Skeletal muscle satellite cell (primary cell): ENCODE data around the gene RXFP2.

Experiments used
- H3K27me3 ChIP-seq: 2 replicates; pipeline ENCODE4 v1.7.0; 2013; ENCODE audit warnings: low read length; ENCODE audit not compliant: control insufficient read depth, insufficient read depth
- H3K36me3 ChIP-seq: 2 replicates; pipeline ENCODE4 v1.7.0; 2013; ENCODE audit warnings: mild to moderate bottlenecking, control low read depth, low read length; ENCODE audit not compliant: insufficient read depth
- H3K4me1 ChIP-seq: 2 replicates; pipeline ENCODE4 v1.7.0; 2013; ENCODE audit warnings: low read length; ENCODE audit not compliant: control insufficient read depth, insufficient read depth
- H3K4me2 ChIP-seq: 2 replicates; pipeline ENCODE4 v1.7.0; 2013; ENCODE audit warnings: mild to moderate bottlenecking, low read length
- H3K4me3 ChIP-seq: 2 replicates; pipeline ENCODE4 v1.7.0; 2013; ENCODE audit warnings: low read length
- H3K9ac ChIP-seq: 2 replicates; pipeline ENCODE4 v1.7.0; 2013; ENCODE audit warnings: mild to moderate bottlenecking, low read depth, low read length, moderate library complexity
- H3K9me3 ChIP-seq: replicated peaks from 2 replicates; pipeline ENCODE4 v1.7.0; 2013; ENCODE audit warnings: mild to moderate bottlenecking, control low read depth, low read length

RXFP2 gene

GRCh38 chr13:31797154-31797775, 57.9 kb downstream of the RXFP2 start:
- H3K27me3 ChIP-seq = no peaks in the 10 kb centered on the region
- H3K36me3 ChIP-seq = no peaks in the 10 kb centered on the region
- H3K4me1 ChIP-seq = peaks cover 30% of the 10 kb centered on the region
- no peak overlapping the region for H3K4me2 ChIP-seq
- H3K9me3 ChIP-seq = no peaks in the 10 kb centered on the region
- H3K9ac ChIP-seq = peak overlapping the region; percentile 20
- H3K4me3 ChIP-seq = no peak overlapping the region

GRCh38 chr13:31798189-31798588, 58.9 kb downstream of the RXFP2 start:
- no peaks in the 10 kb centered on the region for H3K9me3 ChIP-seq
- peaks cover 22% of the 10 kb centered on the region for H3K4me1 ChIP-seq
- no peak overlapping the region for H3K4me2 ChIP-seq
- H3K27me3 ChIP-seq = no peaks in the 10 kb centered on the region
- no peak overlapping the region for H3K9ac ChIP-seq
- no peak overlapping the region for H3K4me3 ChIP-seq
- no peaks in the 10 kb centered on the region for H3K36me3 ChIP-seq

GRCh38 chr13:31801088-31801487, 61.8 kb downstream of the RXFP2 start:
- Histone ChIP-seq H3K4me2 (no peak overlapping the region), H3K4me1 (peaks cover 2% of the 10 kb centered on the region), H3K4me3 (no peak overlapping the region)

GRCh38 chr13:31803311-31803710, 64.0 kb downstream of the RXFP2 start:
- Histone ChIP-seq H3K4me3 (no peak overlapping the region), H3K4me1 (no peaks in the 10 kb centered on the region), H3K4me2 (no peak overlapping the region), H3K36me3 (no peaks in the 10 kb centered on the region), H3K9me3 (no peaks in the 10 kb centered on the region), H3K27me3 (no peaks in the 10 kb centered on the region), H3K9ac (no peak overlapping the region)

More at GRCh38 chr13:31801088-31801487, 61.8 kb downstream of the RXFP2 start:
- Histone ChIP-seq H3K36me3 (no peaks in the 10 kb centered on the region), H3K9ac (no peak overlapping the region), H3K27me3 (no peaks in the 10 kb centered on the region), H3K9me3 (no peaks in the 10 kb centered on the region)

- Histone ChIP-seq H3K4me2 (no peak overlapping the region), H3K4me1 (no peaks in the 10 kb centered on the region), H3K9me3 (no peaks in the 10 kb centered on the region), H3K4me3 (no peak overlapping the region), H3K27me3 (no peaks in the 10 kb centered on the region), H3K36me3 (no peaks in the 10 kb centered on the region), H3K9ac (no peak overlapping the region)
These were observed 66.5 kb downstream of the RXFP2 start for GRCh38 chr13:31805841-31806240.

GRCh38 chr13:31807090-31807541, 67.8 kb downstream of the RXFP2 start:
- no peaks in the 10 kb centered on the region for H3K27me3 ChIP-seq
- no peak overlapping the region for H3K4me3 ChIP-seq
- H3K4me2 ChIP-seq = no peak overlapping the region
- no peaks in the 10 kb centered on the region for H3K9me3 ChIP-seq
- H3K4me1 ChIP-seq = no peaks in the 10 kb centered on the region
- H3K9ac ChIP-seq = no peak overlapping the region
- H3K36me3 ChIP-seq = no peaks in the 10 kb centered on the region

- Histone ChIP-seq H3K36me3 (no peaks in the 10 kb centered on the region), H3K9ac (no peak overlapping the region), H3K9me3 (no peaks in the 10 kb centered on the region), H3K4me1 (no peaks in the 10 kb centered on the region), H3K4me2 (no peak overlapping the region), H3K4me3 (no peak overlapping the region), H3K27me3 (no peaks in the 10 kb centered on the region)
These were observed 75.2 kb downstream of the RXFP2 start for GRCh38 chr13:31814536-31814935.

- Histone ChIP-seq H3K4me2 (no peak overlapping the region), H3K4me3 (no peak overlapping the region), H3K36me3 (no peaks in the 10 kb centered on the region), H3K9ac (no peak overlapping the region), H3K27me3 (no peaks in the 10 kb centered on the region), H3K9me3 (no peaks in the 10 kb centered on the region), H3K4me1 (no peaks in the 10 kb centered on the region)
These were observed 76.2 kb downstream of the RXFP2 start for GRCh38 chr13:31815361-31816144.

GRCh38 chr13:31818236-31818635, 78.9 kb downstream of the RXFP2 start:
- H3K4me1 ChIP-seq = no peaks in the 10 kb centered on the region
- no peak overlapping the region for H3K9ac ChIP-seq
- no peaks in the 10 kb centered on the region for H3K27me3 ChIP-seq
- H3K9me3 ChIP-seq = no peaks in the 10 kb centered on the region
- no peak overlapping the region for H3K4me2 ChIP-seq
- no peak overlapping the region for H3K4me3 ChIP-seq
- H3K36me3 ChIP-seq = no peaks in the 10 kb centered on the region

GRCh38 chr13:31824705-31825517, 85.6 kb downstream of the RXFP2 start:
- Histone ChIP-seq H3K9ac (no peak overlapping the region), H3K27me3 (no peaks in the 10 kb centered on the region), H3K36me3 (no peaks in the 10 kb centered on the region), H3K4me3 (no peak overlapping the region), H3K4me1 (peaks cover 6% of the 10 kb centered on the region), H3K9me3 (no peaks in the 10 kb centered on the region), H3K4me2 (no peak overlapping the region)

GRCh38 chr13:31826521-31826920, 87.2 kb downstream of the RXFP2 start:
- H3K36me3 ChIP-seq = no peaks in the 10 kb centered on the region
- no peak overlapping the region for H3K4me3 ChIP-seq
- H3K27me3 ChIP-seq = no peaks in the 10 kb centered on the region
- no peak overlapping the region for H3K4me2 ChIP-seq
- no peak overlapping the region for H3K9ac ChIP-seq
- peaks cover 6% of the 10 kb centered on the region for H3K4me1 ChIP-seq
- H3K9me3 ChIP-seq = no peaks in the 10 kb centered on the region
